HG02981 (cell line): Measurements from ENCODE around the gene CDHR5.
"Not testable (repeated sequence)": the region's sequence is repeated elsewhere in the genome, so short reads cannot be mapped to it uniquely, and the experiment has no call there.

ENCODE experiments used
- ATAC-seq: cut with Tn5 transposase; IDR thresholded peaks from one replicate; pipeline ENCODE4 v1.9.1; 2021; ENCODE audit warnings: mild to moderate bottlenecking, moderate library complexity; ENCODE audit not compliant: unreplicated experiment

CDHR5 gene, protein sequence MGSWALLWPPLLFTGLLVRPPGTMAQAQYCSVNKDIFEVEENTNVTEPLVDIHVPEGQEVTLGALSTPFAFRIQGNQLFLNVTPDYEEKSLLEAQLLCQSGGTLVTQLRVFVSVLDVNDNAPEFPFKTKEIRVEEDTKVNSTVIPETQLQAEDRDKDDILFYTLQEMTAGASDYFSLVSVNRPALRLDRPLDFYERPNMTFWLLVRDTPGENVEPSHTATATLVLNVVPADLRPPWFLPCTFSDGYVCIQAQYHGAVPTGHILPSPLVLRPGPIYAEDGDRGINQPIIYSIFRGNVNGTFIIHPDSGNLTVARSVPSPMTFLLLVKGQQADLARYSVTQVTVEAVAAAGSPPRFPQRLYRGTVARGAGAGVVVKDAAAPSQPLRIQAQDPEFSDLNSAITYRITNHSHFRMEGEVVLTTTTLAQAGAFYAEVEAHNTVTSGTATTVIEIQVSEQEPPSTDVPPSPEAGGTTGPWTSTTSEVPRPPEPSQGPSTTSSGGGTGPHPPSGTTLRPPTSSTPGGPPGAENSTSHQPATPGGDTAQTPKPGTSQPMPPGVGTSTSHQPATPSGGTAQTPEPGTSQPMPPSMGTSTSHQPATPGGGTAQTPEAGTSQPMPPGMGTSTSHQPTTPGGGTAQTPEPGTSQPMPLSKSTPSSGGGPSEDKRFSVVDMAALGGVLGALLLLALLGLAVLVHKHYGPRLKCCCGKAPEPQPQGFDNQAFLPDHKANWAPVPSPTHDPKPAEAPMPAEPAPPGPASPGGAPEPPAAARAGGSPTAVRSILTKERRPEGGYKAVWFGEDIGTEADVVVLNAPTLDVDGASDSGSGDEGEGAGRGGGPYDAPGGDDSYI

GRCh38 chr11:624705-625635, at the start of gene CDHR5:
CDHR5 (minus strand) TSS chr11:624955; CDS start chr11:624902, 53 bp downstream.
- no peak for ATAC-seq

DNA sequence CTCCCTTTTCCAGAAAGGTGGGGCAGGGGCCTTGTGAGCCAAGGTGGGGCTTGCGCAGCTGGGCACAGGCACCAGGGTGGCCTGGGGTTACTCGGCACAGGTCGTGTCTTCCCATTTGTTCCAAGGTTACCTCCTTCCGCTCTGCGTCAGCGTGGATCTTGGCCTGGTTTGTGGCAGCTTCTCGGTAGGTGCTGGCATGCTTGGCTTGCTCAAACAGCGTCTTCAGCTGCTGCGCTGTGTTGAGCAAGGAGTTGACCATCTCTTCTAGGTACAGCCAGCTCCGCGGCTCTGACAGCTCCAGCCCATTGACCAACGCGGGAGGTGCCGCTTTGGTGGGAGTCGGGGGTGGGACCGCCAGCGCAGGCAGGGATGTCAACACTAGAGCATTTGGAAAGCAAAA, 49.7 kb upstream of the CDHR5 start:
- ATAC-seq: no peak

GRCh38 chr11:673866-674265, 49.1 kb upstream of the CDHR5 start:
- no peak for ATAC-seq

GRCh38 chr11:665704-666281, 41.0 kb upstream of the CDHR5 start:
- ATAC-seq: no peak

- no peak for ATAC-seq
Observed at GRCh38 chr11:665062-665703, 40.4 kb upstream of the CDHR5 start.

DNA sequence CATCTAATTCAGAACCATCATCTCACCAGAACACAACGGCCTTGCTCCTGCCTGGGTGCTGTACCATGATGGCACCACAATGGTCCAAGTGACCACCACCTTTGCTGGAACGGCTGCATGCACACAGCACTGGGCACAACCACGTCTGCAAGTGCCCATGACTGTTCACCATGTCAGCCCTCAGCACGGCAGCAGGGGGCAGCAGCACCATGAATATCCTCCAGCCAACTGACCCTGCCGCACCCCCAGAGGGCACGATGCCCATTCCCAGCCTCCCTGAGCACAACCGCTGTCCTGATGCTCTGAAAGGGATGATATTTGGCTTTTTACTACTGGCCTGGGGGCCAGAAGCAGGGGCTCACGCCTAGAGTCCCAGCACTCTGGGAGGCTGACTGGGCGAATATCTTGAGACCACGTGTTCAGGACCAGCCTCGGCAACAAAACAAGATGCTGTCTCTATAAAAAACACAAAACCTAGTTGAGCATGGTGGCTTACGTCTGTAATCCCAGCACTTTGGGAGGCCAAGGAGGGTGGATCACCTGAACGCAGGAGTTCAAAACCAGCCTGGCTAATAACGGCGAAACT, 38.0 kb upstream of the CDHR5 start:
- no peak for ATAC-seq

DNA sequence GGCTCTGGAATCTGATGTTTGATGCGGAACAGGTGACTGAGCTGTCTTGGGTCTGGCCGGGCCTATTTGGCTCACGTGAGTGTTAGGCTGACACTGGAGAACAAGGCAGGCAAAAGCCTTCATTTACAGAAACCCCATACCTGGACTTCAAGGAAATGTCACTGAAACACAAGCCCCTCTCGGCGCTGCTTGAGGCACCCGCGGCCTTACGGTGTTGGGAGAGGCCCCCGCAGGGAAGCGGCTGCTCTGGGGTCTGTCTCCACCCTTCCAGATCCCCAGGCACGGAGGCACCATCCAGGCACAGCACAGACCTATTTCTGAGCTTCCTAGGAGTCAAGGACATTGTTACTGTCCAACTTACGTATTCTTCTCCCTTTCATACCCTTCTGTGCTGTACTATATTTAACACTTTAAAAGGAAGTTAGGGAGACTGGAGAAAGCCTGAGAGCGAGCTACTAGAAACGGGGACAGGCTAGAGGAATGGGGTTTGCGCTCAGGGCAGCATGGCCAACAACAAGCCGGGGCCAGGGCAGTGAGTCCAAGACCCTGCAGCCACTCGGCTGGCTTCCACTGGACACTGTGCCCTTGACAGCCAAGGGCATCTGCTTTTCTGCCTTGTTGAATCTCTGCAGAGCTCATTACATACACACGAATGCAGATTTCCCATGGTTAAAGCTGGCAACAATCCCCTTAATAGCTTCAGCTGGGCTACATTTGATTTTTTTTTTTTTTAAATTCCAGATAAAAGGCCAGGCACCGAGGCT, 36.1 kb upstream of the CDHR5 start:
- ATAC-seq: no peak

DNA sequence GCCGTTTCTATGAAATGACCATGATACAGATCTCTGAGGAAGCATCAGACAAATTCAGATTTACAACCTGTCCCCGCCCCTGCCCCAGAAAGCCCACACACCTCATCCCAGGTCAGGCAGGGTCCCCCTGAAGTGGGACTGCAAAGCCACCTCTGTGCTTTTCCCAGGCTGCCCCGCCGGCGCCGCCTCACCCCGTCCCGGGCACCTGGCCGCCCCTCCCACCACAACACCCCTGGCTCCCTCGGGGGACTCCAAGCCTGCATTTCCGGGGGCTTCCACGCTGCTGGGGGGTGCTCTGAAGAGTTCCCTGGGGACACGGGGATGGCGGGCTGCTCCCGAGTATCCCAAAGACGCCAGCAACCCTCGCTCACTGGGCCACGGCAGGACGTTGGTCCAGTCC, 35.5 kb upstream of the CDHR5 start:
- no peak for ATAC-seq

DNA sequence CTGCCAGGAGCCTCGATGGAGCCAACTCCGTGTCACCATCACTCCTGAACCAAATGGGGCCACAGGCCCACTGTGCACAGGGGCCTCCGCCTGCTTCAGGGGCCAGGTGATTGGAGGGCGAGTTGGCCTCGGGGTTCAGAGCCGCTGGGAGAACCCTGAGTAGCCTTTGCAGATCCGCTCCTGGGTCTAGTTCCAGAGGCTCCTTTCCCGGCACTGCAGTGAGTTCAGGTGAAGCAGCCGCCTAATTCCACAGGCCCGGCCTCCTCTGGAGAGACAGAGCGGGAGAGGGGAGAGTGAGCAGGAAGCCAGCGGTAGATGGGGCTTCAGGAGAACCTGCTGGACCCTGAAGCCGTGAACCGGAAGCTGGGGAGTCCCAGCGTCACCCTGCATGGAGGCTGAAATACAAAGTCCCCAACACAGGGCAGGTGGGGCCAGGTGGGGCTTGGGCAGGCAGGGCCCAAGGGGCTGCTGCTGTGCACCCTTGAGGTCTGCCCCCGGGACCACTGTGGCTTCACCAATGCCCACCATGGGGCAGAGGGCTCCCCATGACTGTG, 34.9 kb upstream of the CDHR5 start:
- no peak for ATAC-seq

DNA sequence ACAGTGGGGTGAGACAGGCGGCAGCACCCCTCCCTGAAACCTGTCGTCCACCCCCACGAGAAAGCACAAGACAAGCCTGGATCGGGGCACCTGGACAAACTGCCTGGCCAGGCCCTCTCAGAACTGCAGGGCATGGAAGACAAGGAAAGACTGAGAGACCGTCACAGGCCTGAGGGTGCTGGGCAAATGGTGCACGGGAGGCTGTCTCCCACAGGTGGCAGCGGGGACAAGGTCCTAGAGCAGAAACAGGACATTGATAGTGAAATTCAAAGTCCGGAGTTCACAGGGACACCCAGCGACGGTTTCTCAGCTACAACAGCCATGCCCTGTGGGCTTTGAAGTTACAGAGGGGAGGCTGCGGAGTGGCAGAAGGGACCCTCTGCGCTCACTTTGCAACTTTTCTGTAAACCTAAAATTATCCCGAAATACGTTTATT, 33.0 kb upstream of the CDHR5 start:
- no peak for ATAC-seq

- ATAC-seq: no peak
Observed at GRCh38 chr11:656866-657265, 32.1 kb upstream of the CDHR5 start.

- no peak for ATAC-seq
Observed at GRCh38 chr11:656426-656825, 31.7 kb upstream of the CDHR5 start.

DNA sequence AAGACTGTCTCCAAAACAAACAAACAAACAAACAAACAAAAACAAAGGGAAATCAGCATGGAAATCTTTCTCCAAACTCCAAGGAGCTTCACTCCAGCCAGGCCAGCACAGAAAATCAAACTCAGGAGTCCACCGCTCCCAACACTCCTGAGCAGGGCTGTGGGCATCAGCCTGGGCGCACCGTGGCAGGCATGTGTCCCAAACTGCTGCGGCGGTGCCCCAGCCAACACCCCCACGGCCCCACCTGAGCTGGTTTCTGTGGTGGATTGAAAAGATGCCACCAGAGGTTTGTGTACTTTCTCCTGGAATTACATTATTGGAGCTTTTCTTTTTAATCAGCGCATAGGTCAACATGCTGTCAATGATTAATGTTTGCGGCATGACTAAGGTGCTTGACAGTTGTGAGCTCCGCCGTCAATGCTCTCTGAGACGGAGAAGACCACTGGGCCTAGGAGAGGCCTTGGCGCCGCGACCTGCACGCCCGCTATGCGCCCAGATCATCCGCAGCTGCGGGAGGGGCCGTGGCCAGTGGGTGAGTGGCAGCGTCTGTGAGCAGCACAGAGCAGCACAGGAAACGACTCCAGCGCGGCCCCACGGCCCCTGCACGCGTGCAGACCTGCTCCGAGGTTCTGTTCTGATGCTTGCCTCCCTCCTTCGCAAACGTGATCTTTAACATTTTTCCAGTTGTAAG, 30.4 kb upstream of the CDHR5 start:
- ATAC-seq: no peak

DNA sequence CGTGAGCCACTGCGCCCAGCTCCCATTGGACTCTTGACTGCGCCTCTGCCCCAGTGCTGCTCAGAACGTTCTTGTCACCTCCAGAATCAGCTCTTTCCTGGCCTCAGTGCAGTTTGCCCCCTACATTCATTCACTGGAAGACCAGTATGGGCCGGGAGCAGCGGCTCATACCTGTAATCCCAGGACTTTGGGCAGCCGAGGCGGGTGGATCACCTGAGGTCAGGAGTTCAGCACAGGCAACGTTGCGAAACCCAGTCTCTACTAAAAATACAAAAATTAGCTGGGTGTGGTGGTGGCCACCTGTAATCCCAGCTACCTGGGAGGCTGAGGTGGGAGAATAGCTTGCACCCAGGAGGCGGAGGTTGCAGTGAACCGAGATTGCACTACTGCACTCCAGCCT, 29.7 kb upstream of the CDHR5 start:
- ATAC-seq: not testable (repeated sequence)

DNA sequence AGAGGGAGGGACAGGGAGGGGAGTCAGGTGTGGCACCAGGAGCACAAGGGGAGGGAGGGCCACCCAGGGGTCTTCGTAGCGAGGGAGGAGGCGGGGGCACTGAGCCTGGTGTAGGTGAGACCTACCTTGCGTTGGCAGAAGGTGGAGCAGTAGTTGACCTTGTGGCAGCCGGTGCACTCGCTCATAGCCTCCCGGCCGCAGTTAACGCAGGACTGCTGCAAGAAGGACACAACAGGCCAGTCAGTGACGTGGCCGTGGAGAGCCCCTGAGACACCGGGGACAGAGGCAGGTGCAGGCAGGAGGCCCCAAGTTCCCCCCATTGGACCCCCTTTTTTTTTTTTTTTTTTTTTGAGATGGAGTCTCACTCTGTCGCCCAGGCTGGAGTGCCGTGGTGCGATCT, 29.1 kb upstream of the CDHR5 start:
- ATAC-seq: no peak

DNA sequence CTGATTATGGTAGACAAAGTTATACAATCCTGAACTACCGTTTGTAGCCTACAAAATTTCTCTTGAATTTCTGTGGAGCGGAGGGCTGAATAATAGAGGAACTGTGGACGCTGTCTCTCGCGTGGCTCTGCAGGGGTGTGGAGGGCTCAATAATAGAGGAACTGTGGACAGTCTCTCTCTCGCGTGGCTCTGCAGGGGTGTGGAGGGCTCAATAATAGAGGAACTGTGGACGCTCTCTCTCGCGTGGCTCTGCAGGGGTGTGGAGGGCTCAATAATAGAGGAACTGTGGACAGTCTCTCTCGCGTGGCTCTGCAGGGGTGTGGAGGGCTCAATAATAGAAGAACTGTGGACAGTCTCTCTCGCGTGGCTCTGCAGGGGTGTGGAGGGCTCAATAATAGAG, 28.4 kb upstream of the CDHR5 start:
- ATAC-seq: not testable (repeated sequence)

DNA sequence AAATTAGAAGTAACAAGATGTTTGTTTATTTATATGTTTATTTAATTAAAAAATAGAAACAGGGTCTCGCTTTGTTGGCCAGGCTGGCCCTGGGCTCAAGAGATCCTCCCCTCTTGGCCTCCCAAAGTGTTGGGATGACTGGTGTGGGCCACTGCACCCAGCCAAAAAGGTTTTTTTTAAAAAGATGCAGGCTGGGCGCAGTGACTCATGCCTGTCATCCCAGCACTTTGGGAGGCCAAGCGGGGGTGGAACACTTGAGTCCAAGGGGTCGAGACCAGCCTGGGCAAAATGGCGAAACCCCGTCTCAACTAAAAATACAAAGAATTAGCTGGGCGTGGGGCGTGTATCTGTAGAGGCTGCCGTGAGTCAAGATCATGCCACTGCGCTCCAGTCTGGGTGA, 25.7 kb upstream of the CDHR5 start:
- ATAC-seq: no peak

GRCh38 chr11:647672-648158, 23.0 kb upstream of the CDHR5 start:
- ATAC-seq: not testable (repeated sequence)
